Muscle layer of duodenum (tissue), 2 donors: ENCODE measurements around the gene PHKB.
"Not testable (repeated sequence)": the region's sequence is repeated elsewhere in the genome, so short reads cannot be mapped to it uniquely, and the experiment has no call there.

Experiments
- H3K27ac ChIP-seq: one replicate; pipeline ENCODE4 v1.7.0; 2013; ENCODE audit warnings: mild to moderate bottlenecking, low read length
- H3K27me3 ChIP-seq: one replicate; pipeline ENCODE4 v1.7.0; 2013; ENCODE audit warnings: low read depth, mild to moderate bottlenecking, control low read depth, low read length
- H3K36me3 ChIP-seq, 2 donors: one replicate each; pipeline ENCODE4 v1.7.0; 2013; ENCODE audit warnings: low read length in 2 of 2, control low read depth in 1 of 2, mild to moderate bottlenecking in 1 of 2; ENCODE audit not compliant: insufficient read depth in 2 of 2, control insufficient read depth in 1 of 2
- H3K4me1 ChIP-seq, 2 donors: one replicate each; pipeline ENCODE4 v1.7.0; 2013; ENCODE audit warnings: low read length in 2 of 2, mild to moderate bottlenecking in 2 of 2, control low read depth in 1 of 2, moderate library complexity in 1 of 2; ENCODE audit not compliant: insufficient read depth in 2 of 2, control insufficient read depth in 1 of 2
- H3K4me3 ChIP-seq, 2 donors: one replicate each; pipeline ENCODE4 v1.7.0; 2013; ENCODE audit warnings: low read length in 2 of 2, low read depth in 1 of 2, mild to moderate bottlenecking in 1 of 2
- H3K9me3 ChIP-seq, 2 donors: one replicate each; pipeline ENCODE4 v1.7.0; 2013; ENCODE audit warnings: low read length in 2 of 2, control low read depth in 1 of 2, mild to moderate bottlenecking in 1 of 2; ENCODE audit not compliant: control insufficient read depth in 1 of 2
- donor health status: healthy.

PHKB gene

GRCh38 chr16:47449788-47450187 is 11.3 kb upstream of the PHKB start:
- H3K4me1 ChIP-seq: peaks cover 4 to 5% of the 10 kb centered on the region in 2 donors
- H3K9me3 ChIP-seq: no peaks in the 10 kb centered on the region
- H3K27me3 ChIP-seq: no peaks in the 10 kb centered on the region
- peaks cover 44 to 48% of the 10 kb centered on the region in 2 donors for H3K36me3 ChIP-seq
- no peak overlapping the region for H3K4me3 ChIP-seq
- no peak overlapping the region for H3K27ac ChIP-seq

GRCh38 chr16:47458331-47458730 is 2.8 kb upstream of the PHKB start:
- H3K4me1 ChIP-seq: peaks cover 6 to 29% of the 10 kb centered on the region in 2 donors
- no peaks in the 10 kb centered on the region for H3K27me3 ChIP-seq
- H3K36me3 ChIP-seq: peaks cover 14 to 15% of the 10 kb centered on the region in 2 donors
- H3K4me3 ChIP-seq: no peak overlapping the region
- no peak overlapping the region for H3K27ac ChIP-seq
- no peaks in the 10 kb centered on the region for H3K9me3 ChIP-seq

GRCh38 chr16:47459603-47460002 is 1.5 kb upstream of the PHKB start:
- no peaks in the 10 kb centered on the region for H3K27me3 ChIP-seq
- H3K9me3 ChIP-seq: no peaks in the 10 kb centered on the region
- H3K36me3 ChIP-seq: peaks cover 6 to 12% of the 10 kb centered on the region in 2 donors
- H3K4me1 ChIP-seq: peaks cover 6 to 42% of the 10 kb centered on the region in 2 donors
- H3K4me3 ChIP-seq: peak overlapping the region; percentile 90 to 96
- H3K27ac ChIP-seq: peak overlapping the region; percentile 90

GRCh38 chr16:47460359-47460710 is 796 bp upstream of the PHKB start:
- peak overlapping the region; percentile 90 to 96 for H3K4me3 ChIP-seq
- H3K9me3 ChIP-seq: no peaks in the 10 kb centered on the region
- no peaks in the 10 kb centered on the region for H3K27me3 ChIP-seq
- H3K4me1 ChIP-seq: peaks cover 6 to 49% of the 10 kb centered on the region in 2 donors
- H3K36me3 ChIP-seq: peaks cover 0 to 8% of the 10 kb centered on the region in 2 donors
- peak overlapping the region; percentile 90 for H3K27ac ChIP-seq

- peaks cover 0 to 6% of the 10 kb centered on the region in 2 donors for H3K36me3 ChIP-seq
- no peaks in the 10 kb centered on the region for H3K9me3 ChIP-seq
- H3K4me1 ChIP-seq: peaks cover 10 to 58% of the 10 kb centered on the region in 2 donors
- no peaks in the 10 kb centered on the region for H3K27me3 ChIP-seq
- peak overlapping the region; percentile 90 to 96 for H3K4me3 ChIP-seq
- peak overlapping the region; percentile 81 for H3K27ac ChIP-seq
Measured at GRCh38 chr16:47461598-47462266, 601 bp downstream of the PHKB start.

- no peaks in the 10 kb centered on the region for H3K27me3 ChIP-seq
- H3K9me3 ChIP-seq: no peaks in the 10 kb centered on the region
- H3K27ac ChIP-seq: no peak overlapping the region
- H3K36me3 ChIP-seq: peaks cover 0 to 3% of the 10 kb centered on the region in 2 donors
- peak overlapping the region in 1 of 2 donors; percentile 36 for H3K4me3 ChIP-seq
- H3K4me1 ChIP-seq: peaks cover 10 to 58% of the 10 kb centered on the region in 2 donors
Measured at GRCh38 chr16:47463771-47464624, 2.9 kb downstream of the PHKB start.

GRCh38 chr16:47465919-47466630 is 4.9 kb downstream of the PHKB start:
- Histone ChIP-seq H3K4me1 (peaks cover 4 to 43% of the 10 kb centered on the region in 2 donors), H3K4me3 (no peak overlapping the region), H3K27ac (no peak overlapping the region)

GRCh38 chr16:47467501-47467900 is 6.4 kb downstream of the PHKB start:
- peaks cover 4 to 36% of the 10 kb centered on the region in 2 donors for H3K4me1 ChIP-seq

More at GRCh38 chr16:47465919-47466630, 4.9 kb downstream of the PHKB start:
- Histone ChIP-seq H3K9me3 (no peaks in the 10 kb centered on the region), H3K36me3 (peaks cover 0 to under 1% of the 10 kb centered on the region in 2 donors), H3K27me3 (no peaks in the 10 kb centered on the region)

GRCh38 chr16:47468070-47468689 is 7.0 kb downstream of the PHKB start:
- peaks cover 4 to 30% of the 10 kb centered on the region in 2 donors for H3K4me1 ChIP-seq
- not testable (repeated sequence) for H3K9me3 ChIP-seq, H3K4me3 ChIP-seq, H3K36me3 ChIP-seq, H3K27me3 ChIP-seq, H3K27ac ChIP-seq

More at GRCh38 chr16:47467501-47467900, 6.4 kb downstream of the PHKB start:
- Histone ChIP-seq H3K27me3 (no peaks in the 10 kb centered on the region), H3K36me3 (no peaks in the 10 kb centered on the region), H3K4me3 (no peak overlapping the region), H3K9me3 (no peaks in the 10 kb centered on the region), H3K27ac (no peak overlapping the region)

GRCh38 chr16:47469227-47469626 is 8.1 kb downstream of the PHKB start:
- no peak overlapping the region for H3K27ac ChIP-seq
- H3K36me3 ChIP-seq: no peaks in the 10 kb centered on the region
- H3K27me3 ChIP-seq: no peaks in the 10 kb centered on the region

More at GRCh38 chr16:47469227-47469626, 8.1 kb downstream of the PHKB start:
- H3K9me3 ChIP-seq: no peaks in the 10 kb centered on the region
- H3K4me3 ChIP-seq: no peak overlapping the region
- peaks cover 4 to 19% of the 10 kb centered on the region in 2 donors for H3K4me1 ChIP-seq
